ENCODE measurements around the gene PARD6A.

Gene PARD6A

GRCh38 chr16:67659675-67660563, 841 bp upstream of the PARD6A start, which contains the start of gene ACD (continued):
- TF ChIP-seq, protein P1, sequence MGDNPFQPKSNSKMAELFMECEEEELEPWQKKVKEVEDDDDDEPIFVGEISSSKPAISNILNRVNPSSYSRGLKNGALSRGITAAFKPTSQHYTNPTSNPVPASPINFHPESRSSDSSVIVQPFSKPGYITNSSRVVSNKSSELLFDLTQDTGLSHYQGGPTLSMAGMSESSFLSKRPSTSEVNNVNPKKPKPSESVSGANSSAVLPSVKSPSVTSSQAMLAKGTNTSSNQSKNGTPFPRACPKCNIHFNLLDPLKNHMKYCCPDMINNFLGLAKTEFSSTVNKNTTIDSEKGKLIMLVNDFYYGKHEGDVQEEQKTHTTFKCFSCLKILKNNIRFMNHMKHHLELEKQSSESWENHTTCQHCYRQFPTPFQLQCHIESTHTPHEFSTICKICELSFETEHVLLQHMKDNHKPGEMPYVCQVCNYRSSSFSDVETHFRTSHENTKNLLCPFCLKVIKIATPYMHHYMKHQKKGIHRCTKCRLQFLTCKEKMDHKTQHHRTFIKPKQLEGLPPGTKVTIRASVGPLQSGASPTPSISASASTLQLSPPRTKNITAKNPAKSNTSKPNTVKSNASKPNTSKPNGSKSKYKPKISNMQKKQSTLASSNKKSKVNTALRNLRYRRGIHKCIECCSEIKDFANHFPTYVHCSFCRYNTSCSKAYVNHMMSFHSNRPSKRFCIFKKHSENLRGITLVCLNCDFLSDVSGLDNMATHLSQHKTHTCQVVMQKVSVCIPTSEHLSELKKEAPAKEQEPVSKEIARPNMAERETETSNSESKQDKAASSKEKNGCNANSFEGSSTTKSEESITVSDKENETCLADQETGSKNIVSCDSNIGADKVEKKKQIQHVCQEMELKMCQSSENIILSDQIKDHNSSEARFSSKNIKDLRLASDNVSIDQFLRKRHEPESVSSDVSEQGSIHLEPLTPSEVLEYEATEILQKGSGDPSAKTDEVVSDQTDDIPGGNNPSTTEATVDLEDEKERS (tag by site-specific recombination; IDR thresholded peaks at IDR 0.05): no peak
- TF ChIP-seq ZEB2 (tag by site-specific recombination; IDR thresholded peaks at IDR 0.05): peak; percentile 66
- TF ChIP-seq ZNF548 (tag by site-specific recombination; IDR thresholded peaks at IDR 0.05): no peak
- TF ChIP-seq GLI2 (tag by site-specific recombination; IDR thresholded peaks at IDR 0.05; ENCODE audit: borderline replicate concordance, low read depth): no peak
- no peak for TF ChIP-seq HOXD13 (CRISPR knock-in tag; IDR thresholded peaks at IDR 0.05; ENCODE audit: borderline replicate concordance)
- no peak for TF ChIP-seq ZNF639 (tag by site-specific recombination; IDR thresholded peaks at IDR 0.05)
- TF ChIP-seq, protein P2, sequence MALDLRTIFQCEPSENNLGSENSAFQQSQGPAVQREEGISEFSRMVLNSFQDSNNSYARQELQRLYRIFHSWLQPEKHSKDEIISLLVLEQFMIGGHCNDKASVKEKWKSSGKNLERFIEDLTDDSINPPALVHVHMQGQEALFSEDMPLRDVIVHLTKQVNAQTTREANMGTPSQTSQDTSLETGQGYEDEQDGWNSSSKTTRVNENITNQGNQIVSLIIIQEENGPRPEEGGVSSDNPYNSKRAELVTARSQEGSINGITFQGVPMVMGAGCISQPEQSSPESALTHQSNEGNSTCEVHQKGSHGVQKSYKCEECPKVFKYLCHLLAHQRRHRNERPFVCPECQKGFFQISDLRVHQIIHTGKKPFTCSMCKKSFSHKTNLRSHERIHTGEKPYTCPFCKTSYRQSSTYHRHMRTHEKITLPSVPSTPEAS (tag by site-specific recombination; IDR thresholded peaks at IDR 0.05): no peak
- TF ChIP-seq ZNF792 (tag by site-specific recombination; IDR thresholded peaks at IDR 0.05): no peak
- TF ChIP-seq ZNF560 (tag by site-specific recombination; IDR thresholded peaks at IDR 0.05; ENCODE audit: borderline replicate concordance): no peak
- no peak for TF ChIP-seq ZNF521 (tag by site-specific recombination; IDR thresholded peaks at IDR 0.05)
- no peak for TF ChIP-seq GLI4 (tag by site-specific recombination; IDR thresholded peaks at IDR 0.05)
- TF ChIP-seq, protein P3, sequence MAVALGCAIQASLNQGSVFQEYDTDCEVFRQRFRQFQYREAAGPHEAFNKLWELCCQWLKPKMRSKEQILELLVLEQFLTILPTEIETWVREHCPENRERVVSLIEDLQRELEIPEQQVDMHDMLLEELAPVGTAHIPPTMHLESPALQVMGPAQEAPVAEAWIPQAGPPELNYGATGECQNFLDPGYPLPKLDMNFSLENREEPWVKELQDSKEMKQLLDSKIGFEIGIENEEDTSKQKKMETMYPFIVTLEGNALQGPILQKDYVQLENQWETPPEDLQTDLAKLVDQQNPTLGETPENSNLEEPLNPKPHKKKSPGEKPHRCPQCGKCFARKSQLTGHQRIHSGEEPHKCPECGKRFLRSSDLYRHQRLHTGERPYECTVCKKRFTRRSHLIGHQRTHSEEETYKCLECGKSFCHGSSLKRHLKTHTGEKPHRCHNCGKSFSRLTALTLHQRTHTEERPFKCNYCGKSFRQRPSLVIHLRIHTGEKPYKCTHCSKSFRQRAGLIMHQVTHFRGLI (tag by site-specific recombination; IDR thresholded peaks at IDR 0.05): no peak
- TF ChIP-seq ZNF629 (tag by site-specific recombination; IDR thresholded peaks at IDR 0.05): no peak
- TF ChIP-seq, protein P4, sequence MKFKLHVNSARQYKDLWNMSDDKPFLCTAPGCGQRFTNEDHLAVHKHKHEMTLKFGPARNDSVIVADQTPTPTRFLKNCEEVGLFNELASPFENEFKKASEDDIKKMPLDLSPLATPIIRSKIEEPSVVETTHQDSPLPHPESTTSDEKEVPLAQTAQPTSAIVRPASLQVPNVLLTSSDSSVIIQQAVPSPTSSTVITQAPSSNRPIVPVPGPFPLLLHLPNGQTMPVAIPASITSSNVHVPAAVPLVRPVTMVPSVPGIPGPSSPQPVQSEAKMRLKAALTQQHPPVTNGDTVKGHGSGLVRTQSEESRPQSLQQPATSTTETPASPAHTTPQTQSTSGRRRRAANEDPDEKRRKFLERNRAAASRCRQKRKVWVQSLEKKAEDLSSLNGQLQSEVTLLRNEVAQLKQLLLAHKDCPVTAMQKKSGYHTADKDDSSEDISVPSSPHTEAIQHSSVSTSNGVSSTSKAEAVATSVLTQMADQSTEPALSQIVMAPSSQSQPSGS (tag by site-specific recombination; IDR thresholded peaks at IDR 0.05; ENCODE audit: low read depth): no peak
- TF ChIP-seq, protein P5, sequence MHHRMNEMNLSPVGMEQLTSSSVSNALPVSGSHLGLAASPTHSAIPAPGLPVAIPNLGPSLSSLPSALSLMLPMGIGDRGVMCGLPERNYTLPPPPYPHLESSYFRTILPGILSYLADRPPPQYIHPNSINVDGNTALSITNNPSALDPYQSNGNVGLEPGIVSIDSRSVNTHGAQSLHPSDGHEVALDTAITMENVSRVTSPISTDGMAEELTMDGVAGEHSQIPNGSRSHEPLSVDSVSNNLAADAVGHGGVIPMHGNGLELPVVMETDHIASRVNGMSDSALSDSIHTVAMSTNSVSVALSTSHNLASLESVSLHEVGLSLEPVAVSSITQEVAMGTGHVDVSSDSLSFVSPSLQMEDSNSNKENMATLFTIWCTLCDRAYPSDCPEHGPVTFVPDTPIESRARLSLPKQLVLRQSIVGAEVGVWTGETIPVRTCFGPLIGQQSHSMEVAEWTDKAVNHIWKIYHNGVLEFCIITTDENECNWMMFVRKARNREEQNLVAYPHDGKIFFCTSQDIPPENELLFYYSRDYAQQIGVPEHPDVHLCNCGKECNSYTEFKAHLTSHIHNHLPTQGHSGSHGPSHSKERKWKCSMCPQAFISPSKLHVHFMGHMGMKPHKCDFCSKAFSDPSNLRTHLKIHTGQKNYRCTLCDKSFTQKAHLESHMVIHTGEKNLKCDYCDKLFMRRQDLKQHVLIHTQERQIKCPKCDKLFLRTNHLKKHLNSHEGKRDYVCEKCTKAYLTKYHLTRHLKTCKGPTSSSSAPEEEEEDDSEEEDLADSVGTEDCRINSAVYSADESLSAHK (tag by site-specific recombination; IDR thresholded peaks at IDR 0.05): no peak
- 0 out of 2 replicates have a peak, but pooled peaks have one; percentile 8 for TF ChIP-seq KLF10 (tag by site-specific recombination; IDR thresholded peaks at IDR 0.05)
- no peak for TF ChIP-seq ZNF24 (tag by site-specific recombination; IDR thresholded peaks at IDR 0.05)
- TF ChIP-seq ZNF394 (tag by site-specific recombination; IDR thresholded peaks at IDR 0.05; ENCODE audit: borderline replicate concordance): no peak
- TF ChIP-seq, protein P6, sequence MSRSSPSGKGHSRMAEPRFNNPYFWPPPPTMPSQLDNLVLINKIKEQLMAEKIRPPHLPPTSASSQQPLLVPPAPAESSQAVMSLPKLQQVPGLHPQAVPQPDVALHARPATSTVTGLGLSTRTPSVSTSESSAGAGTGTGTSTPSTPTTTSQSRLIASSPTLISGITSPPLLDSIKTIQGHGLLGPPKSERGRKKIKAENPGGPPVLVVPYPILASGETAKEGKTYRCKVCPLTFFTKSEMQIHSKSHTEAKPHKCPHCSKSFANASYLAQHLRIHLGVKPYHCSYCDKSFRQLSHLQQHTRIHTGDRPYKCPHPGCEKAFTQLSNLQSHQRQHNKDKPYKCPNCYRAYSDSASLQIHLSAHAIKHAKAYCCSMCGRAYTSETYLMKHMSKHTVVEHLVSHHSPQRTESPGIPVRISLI (tag by site-specific recombination; IDR thresholded peaks at IDR 0.05): no peak
- TF ChIP-seq ZNF239 (tag by site-specific recombination; IDR thresholded peaks at IDR 0.05): no peak
- TF ChIP-seq GLIS1 (tag by site-specific recombination; IDR thresholded peaks at IDR 0.05): peak; percentile 50
- TF ChIP-seq ZNF747 (tag by site-specific recombination; IDR thresholded peaks at IDR 0.05): no peak
- TF ChIP-seq ZNF354C (tag by site-specific recombination; IDR thresholded peaks at IDR 0.05; ENCODE audit: borderline replicate concordance, low read depth): no peak
- TF ChIP-seq, protein P7, sequence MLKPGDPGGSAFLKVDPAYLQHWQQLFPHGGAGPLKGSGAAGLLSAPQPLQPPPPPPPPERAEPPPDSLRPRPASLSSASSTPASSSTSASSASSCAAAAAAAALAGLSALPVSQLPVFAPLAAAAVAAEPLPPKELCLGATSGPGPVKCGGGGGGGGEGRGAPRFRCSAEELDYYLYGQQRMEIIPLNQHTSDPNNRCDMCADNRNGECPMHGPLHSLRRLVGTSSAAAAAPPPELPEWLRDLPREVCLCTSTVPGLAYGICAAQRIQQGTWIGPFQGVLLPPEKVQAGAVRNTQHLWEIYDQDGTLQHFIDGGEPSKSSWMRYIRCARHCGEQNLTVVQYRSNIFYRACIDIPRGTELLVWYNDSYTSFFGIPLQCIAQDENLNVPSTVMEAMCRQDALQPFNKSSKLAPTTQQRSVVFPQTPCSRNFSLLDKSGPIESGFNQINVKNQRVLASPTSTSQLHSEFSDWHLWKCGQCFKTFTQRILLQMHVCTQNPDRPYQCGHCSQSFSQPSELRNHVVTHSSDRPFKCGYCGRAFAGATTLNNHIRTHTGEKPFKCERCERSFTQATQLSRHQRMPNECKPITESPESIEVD (tag by site-specific recombination; IDR thresholded peaks at IDR 0.05): no peak
